ENCODE results near the gene ADAMTS4. TPM values are rescaled to one million over a fixed set of nuclear protein-coding genes. Genes with fewer than 3 reads are reported as not detected.

Gene ADAMTS4
- total RNA-seq, 1 experiment from 2014 or later: 9.1 TPM

DNA sequence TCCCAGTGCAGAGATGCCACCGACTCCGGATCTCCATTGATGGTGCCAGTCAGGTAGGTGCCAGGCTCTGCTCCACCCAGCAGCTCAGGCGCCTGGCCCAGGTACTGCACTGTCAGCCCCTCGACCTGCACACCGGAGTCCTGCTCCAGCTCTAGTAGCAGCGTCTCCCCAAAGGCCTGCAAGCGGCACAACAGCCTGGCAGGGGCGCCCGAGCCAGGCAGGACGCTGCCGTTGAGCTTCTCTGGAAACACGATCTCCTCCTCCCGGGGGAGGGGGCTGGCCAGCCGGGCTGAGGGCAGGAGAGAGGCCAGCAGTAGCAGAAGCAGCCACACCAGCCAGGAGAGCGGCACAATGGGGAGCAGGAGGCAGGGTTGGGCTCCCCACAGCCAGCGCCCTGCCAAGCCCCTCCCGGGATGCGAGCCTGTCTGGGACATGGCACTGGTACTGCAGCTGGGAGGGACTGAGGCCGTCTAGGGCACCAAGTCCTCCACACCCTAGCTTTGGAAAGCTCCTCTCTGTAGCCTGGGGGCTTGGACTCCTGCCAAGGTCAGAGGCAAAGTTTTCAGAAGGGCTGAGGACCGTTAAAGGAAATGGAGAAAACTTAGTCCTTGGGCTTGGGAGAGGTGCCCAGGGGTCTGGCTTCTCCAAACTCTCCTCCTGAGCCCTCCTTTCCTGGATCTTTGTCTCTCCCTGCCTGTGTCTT is 509 bp downstream of the ADAMTS4 start (continued):
- no peak for TF ChIP-seq ZBTB43 (CRISPR knock-in tag; IDR thresholded peaks at IDR 0.05)
- no peak for TF ChIP-seq GRHL2 (CRISPR knock-in tag; IDR thresholded peaks at IDR 0.05; ENCODE audit: insufficient replicate concordance, severe bottlenecking)
- no peak for TF ChIP-seq GABPB1 (CRISPR knock-in tag; IDR thresholded peaks at IDR 0.05)
- no peak for TF ChIP-seq ATF1 (CRISPR knock-in tag; IDR thresholded peaks at IDR 0.05)
- TF ChIP-seq ZNF423 (CRISPR knock-in tag; IDR thresholded peaks at IDR 0.05): no peak
- TF ChIP-seq MAX (CRISPR knock-in tag; IDR thresholded peaks at IDR 0.05): no peak
- no peak for TF ChIP-seq ZNF232 (CRISPR knock-in tag; IDR thresholded peaks at IDR 0.05)
- no peak for TF ChIP-seq ZNF219 (CRISPR knock-in tag; IDR thresholded peaks at IDR 0.05; ENCODE audit: borderline replicate concordance)
- TF ChIP-seq, protein P1, sequence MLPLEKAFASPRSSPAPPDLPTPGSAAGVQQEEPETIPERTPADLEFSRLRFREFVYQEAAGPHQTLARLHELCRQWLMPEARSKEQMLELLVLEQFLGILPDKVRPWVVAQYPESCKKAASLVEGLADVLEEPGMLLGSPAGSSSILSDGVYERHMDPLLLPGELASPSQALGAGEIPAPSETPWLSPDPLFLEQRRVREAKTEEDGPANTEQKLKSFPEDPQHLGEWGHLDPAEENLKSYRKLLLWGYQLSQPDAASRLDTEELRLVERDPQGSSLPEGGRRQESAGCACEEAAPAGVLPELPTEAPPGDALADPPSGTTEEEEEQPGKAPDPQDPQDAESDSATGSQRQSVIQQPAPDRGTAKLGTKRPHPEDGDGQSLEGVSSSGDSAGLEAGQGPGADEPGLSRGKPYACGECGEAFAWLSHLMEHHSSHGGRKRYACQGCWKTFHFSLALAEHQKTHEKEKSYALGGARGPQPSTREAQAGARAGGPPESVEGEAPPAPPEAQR (CRISPR knock-in tag; IDR thresholded peaks at IDR 0.05): no peak
- no peak for TF ChIP-seq ELF4 (CRISPR knock-in tag; IDR thresholded peaks at IDR 0.05; ENCODE audit: low read depth)
- TF ChIP-seq, protein P2, sequence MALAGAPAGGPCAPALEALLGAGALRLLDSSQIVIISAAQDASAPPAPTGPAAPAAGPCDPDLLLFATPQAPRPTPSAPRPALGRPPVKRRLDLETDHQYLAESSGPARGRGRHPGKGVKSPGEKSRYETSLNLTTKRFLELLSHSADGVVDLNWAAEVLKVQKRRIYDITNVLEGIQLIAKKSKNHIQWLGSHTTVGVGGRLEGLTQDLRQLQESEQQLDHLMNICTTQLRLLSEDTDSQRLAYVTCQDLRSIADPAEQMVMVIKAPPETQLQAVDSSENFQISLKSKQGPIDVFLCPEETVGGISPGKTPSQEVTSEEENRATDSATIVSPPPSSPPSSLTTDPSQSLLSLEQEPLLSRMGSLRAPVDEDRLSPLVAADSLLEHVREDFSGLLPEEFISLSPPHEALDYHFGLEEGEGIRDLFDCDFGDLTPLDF (CRISPR knock-in tag; IDR thresholded peaks at IDR 0.05): no peak
- 0 out of 2 replicates have a peak, but pooled peaks have one; percentile 7 for TF ChIP-seq USF2 (CRISPR knock-in tag; IDR thresholded peaks at IDR 0.05)
- TF ChIP-seq CREB1 (CRISPR knock-in tag; IDR thresholded peaks at IDR 0.05): no peak
- TF ChIP-seq TEAD1 (CRISPR knock-in tag; IDR thresholded peaks at IDR 0.05): 0 out of 2 replicates have a peak, but pooled peaks have one; percentile 12
- no peak for TF ChIP-seq ZBTB21 (CRISPR knock-in tag; IDR thresholded peaks at IDR 0.05; ENCODE audit: borderline replicate concordance)
- TF ChIP-seq E2F5 (CRISPR knock-in tag; IDR thresholded peaks at IDR 0.05): 0 out of 2 replicates have a peak, but pooled peaks have one; percentile 26
- no peak for TF ChIP-seq FOXP4 (CRISPR knock-in tag; IDR thresholded peaks at IDR 0.05)
- TF ChIP-seq TP53 (CRISPR knock-in tag; IDR thresholded peaks at IDR 0.05): no peak
- no peak for TF ChIP-seq ETV6 (CRISPR knock-in tag; IDR thresholded peaks at IDR 0.05)
- TF ChIP-seq ERG (CRISPR knock-in tag; IDR thresholded peaks at IDR 0.05): no peak
- TF ChIP-seq IRF2 (CRISPR knock-in tag; IDR thresholded peaks at IDR 0.05; ENCODE audit: borderline replicate concordance, low read depth): no peak
- no peak for TF ChIP-seq STAT6 (CRISPR knock-in tag; conservative IDR thresholded peaks at IDR 0.05; ENCODE audit: low read depth)
- TF ChIP-seq ZNF396 (CRISPR knock-in tag; IDR thresholded peaks at IDR 0.05; ENCODE audit: borderline replicate concordance): no peak
- 0 out of 2 replicates have a peak, but pooled peaks have one; percentile 35 for TF ChIP-seq HMGXB4 (CRISPR knock-in tag; IDR thresholded peaks at IDR 0.05)
- TF ChIP-seq FOXK1 (CRISPR knock-in tag; IDR thresholded peaks at IDR 0.05): no peak
